T-helper 2 cell treated with Interferon-gamma antibody and Interleukin-4, amounts not matched to agents 5 μg/mL and 100 μg/mL, for 36 hours (primary cell): ENCODE data around the gene ZYX.
A peak's percentile ranks its signal among the peaks of the same experiment; 100 is the strongest.
"Not testable (repeated sequence)": the region's sequence is repeated elsewhere in the genome, so short reads cannot be mapped to it uniquely, and the experiment has no call there.

Source experiments
- DNase-seq: peaks from one replicate; pipeline ENCODE4 v3.0.0; 2021; ENCODE audit warnings: low spot score
- H3K27ac Mint-ChIP-seq: one replicate; pipeline ENCODE4 v1.8.0; 2021; ENCODE audit warnings: mild to moderate bottlenecking, mixed read lengths
- H3K27me3 Mint-ChIP-seq: one replicate; pipeline ENCODE4 v1.8.0; 2021; ENCODE audit warnings: low read depth, mixed read lengths
- H3K36me3 Mint-ChIP-seq: one replicate; pipeline ENCODE4 v1.8.0; 2021; ENCODE audit warnings: low read depth, mixed read lengths
- H3K4me1 Mint-ChIP-seq: one replicate; pipeline ENCODE4 v1.8.0; 2021; ENCODE audit warnings: low read depth, mixed read lengths
- H3K4me3 Mint-ChIP-seq: one replicate; pipeline ENCODE4 v1.8.0; 2022; ENCODE audit warnings: mild to moderate bottlenecking, moderate library complexity, mixed read lengths
- H3K9me3 Mint-ChIP-seq: one replicate; pipeline ENCODE4 v1.8.0; 2021; ENCODE audit warnings: mixed read lengths

The ZYX gene

GRCh38 chr7:143418681-143419458 is 37.7 kb downstream of the ZYX start:
- Mint-ChIP-seq H3K27me3 (peaks cover 19% of the 10 kb centered on the region), H3K27ac (no peak overlapping the region), H3K4me3 (no peak overlapping the region), H3K4me1 (peaks cover 1% of the 10 kb centered on the region), H3K36me3 (no peaks in the 10 kb centered on the region), H3K9me3 (no peaks in the 10 kb centered on the region)
- DNase-seq: no peak

DNA sequence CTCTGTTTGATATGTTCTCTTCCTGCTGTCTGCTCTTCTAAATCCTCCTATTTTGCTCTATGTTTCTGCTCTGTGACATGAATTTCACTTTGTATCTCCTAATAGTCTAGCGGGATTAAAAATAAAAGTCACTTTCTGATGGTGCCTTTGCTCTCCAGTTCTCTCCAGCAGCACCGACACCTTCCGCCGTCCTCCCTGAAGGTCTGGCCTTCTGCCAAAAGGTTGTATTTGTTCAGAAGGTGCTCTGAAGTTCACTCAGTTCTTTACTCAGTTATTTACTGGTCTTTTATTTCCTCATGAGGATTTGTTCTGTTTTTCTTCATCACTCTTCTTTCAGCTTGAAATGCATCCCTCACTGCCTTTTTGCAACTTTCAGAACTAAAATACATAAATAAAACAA is 38.7 kb downstream of the ZYX start:
- H3K4me3 Mint-ChIP-seq: no peak overlapping the region
- no peak overlapping the region for H3K27ac Mint-ChIP-seq
- H3K36me3 Mint-ChIP-seq: no peaks in the 10 kb centered on the region
- H3K9me3 Mint-ChIP-seq: no peaks in the 10 kb centered on the region
- peaks cover 19% of the 10 kb centered on the region for H3K27me3 Mint-ChIP-seq
- peaks cover 1% of the 10 kb centered on the region for H3K4me1 Mint-ChIP-seq
- no peak for DNase-seq

DNA sequence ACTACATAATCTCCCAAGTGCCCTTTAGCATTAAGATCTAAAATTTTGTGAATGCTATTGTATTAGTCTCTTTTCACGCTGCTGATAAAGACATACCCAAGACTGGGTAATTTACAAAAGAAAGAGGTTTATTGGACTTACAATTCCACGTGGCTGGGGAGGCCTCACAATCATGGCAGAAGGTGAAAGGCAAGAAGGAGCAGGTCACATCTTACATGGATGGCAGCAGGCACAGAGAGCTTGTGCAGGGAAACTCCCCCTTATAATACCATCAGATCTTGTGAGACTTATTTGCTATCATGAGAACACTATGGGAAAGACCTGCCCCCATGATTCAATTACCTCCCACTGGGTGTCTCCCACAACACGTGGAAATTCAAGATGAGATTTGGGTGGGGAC is 39.5 kb downstream of the ZYX start:
- H3K36me3 Mint-ChIP-seq, H3K4me3 Mint-ChIP-seq, H3K27ac Mint-ChIP-seq, H3K9me3 Mint-ChIP-seq, DNase-seq, H3K4me1 Mint-ChIP-seq: not testable (repeated sequence)
- peaks cover 17% of the 10 kb centered on the region for H3K27me3 Mint-ChIP-seq

- peaks cover 17% of the 10 kb centered on the region for H3K27me3 Mint-ChIP-seq
- H3K27ac Mint-ChIP-seq: no peak overlapping the region
- H3K36me3 Mint-ChIP-seq: no peaks in the 10 kb centered on the region
- peaks cover 5% of the 10 kb centered on the region for H3K4me1 Mint-ChIP-seq
- H3K4me3 Mint-ChIP-seq: no peak overlapping the region
- DNase-seq: no peak
- H3K9me3 Mint-ChIP-seq: no peaks in the 10 kb centered on the region
These were observed 40.9 kb downstream of the ZYX start for GRCh38 chr7:143422033-143422432.

GRCh38 chr7:143424476-143424875 is 43.3 kb downstream of the ZYX start:
- H3K4me3 Mint-ChIP-seq, H3K36me3 Mint-ChIP-seq: not testable (repeated sequence)

GRCh38 chr7:143426479-143427142 is 45.5 kb downstream of the ZYX start:
- H3K27me3 Mint-ChIP-seq: no peaks in the 10 kb centered on the region

More at GRCh38 chr7:143424476-143424875, 43.3 kb downstream of the ZYX start:
- not testable (repeated sequence) for H3K9me3 Mint-ChIP-seq, H3K27ac Mint-ChIP-seq, DNase-seq, H3K4me1 Mint-ChIP-seq, H3K27me3 Mint-ChIP-seq

GRCh38 chr7:143429770-143430698 is 48.9 kb downstream of the ZYX start:
- Mint-ChIP-seq H3K4me1 (peaks cover 5% of the 10 kb centered on the region), H3K36me3 (no peaks in the 10 kb centered on the region), H3K9me3 (no peaks in the 10 kb centered on the region), H3K27ac (no peak overlapping the region), H3K4me3 (no peak overlapping the region), H3K27me3 (peaks cover 4% of the 10 kb centered on the region)
- no peak for DNase-seq

More at GRCh38 chr7:143426479-143427142, 45.5 kb downstream of the ZYX start:
- Mint-ChIP-seq H3K27ac (no peak overlapping the region), H3K4me1 (peaks cover 5% of the 10 kb centered on the region), H3K9me3 (no peaks in the 10 kb centered on the region), H3K4me3 (no peak overlapping the region), H3K36me3 (no peaks in the 10 kb centered on the region)
- no peak for DNase-seq

- Mint-ChIP-seq H3K4me3 (no peak overlapping the region), H3K36me3 (no peaks in the 10 kb centered on the region), H3K9me3 (no peaks in the 10 kb centered on the region), H3K27me3 (peaks cover 4% of the 10 kb centered on the region), H3K4me1 (peaks cover 5% of the 10 kb centered on the region), H3K27ac (no peak overlapping the region)
- no peak for DNase-seq
These were observed 50.0 kb downstream of the ZYX start for GRCh38 chr7:143431109-143431508.

- no peak for DNase-seq
- H3K4me1 Mint-ChIP-seq: peaks cover 10% of the 10 kb centered on the region
- H3K36me3 Mint-ChIP-seq: no peaks in the 10 kb centered on the region
- no peak overlapping the region for H3K27ac Mint-ChIP-seq
- no peak overlapping the region for H3K4me3 Mint-ChIP-seq
- peaks cover 4% of the 10 kb centered on the region for H3K27me3 Mint-ChIP-seq
- H3K9me3 Mint-ChIP-seq: no peaks in the 10 kb centered on the region
These were observed 52.6 kb downstream of the ZYX start for GRCh38 chr7:143433759-143434158.

- H3K27me3 Mint-ChIP-seq: peaks cover 4% of the 10 kb centered on the region
- no peak overlapping the region for H3K4me3 Mint-ChIP-seq
- H3K9me3 Mint-ChIP-seq: no peaks in the 10 kb centered on the region
- DNase-seq: no peak
- H3K36me3 Mint-ChIP-seq: no peaks in the 10 kb centered on the region
- peaks cover 10% of the 10 kb centered on the region for H3K4me1 Mint-ChIP-seq
- H3K27ac Mint-ChIP-seq: no peak overlapping the region
These were observed 53.5 kb downstream of the ZYX start for GRCh38 chr7:143434660-143435059.

- Mint-ChIP-seq H3K4me3 (no peak overlapping the region), H3K4me1 (peaks cover 10% of the 10 kb centered on the region), H3K27ac (no peak overlapping the region), H3K36me3 (no peaks in the 10 kb centered on the region), H3K9me3 (no peaks in the 10 kb centered on the region), H3K27me3 (peaks cover 4% of the 10 kb centered on the region)
- DNase-seq: no peak
These were observed 54.1 kb downstream of the ZYX start for GRCh38 chr7:143435266-143435665.

GRCh38 chr7:143436325-143436946 is 55.3 kb downstream of the ZYX start:
- Mint-ChIP-seq H3K4me1 (peaks cover 10% of the 10 kb centered on the region), H3K9me3 (no peaks in the 10 kb centered on the region), H3K4me3 (no peak overlapping the region), H3K36me3 (no peaks in the 10 kb centered on the region), H3K27me3 (peaks cover 4% of the 10 kb centered on the region), H3K27ac (no peak overlapping the region)
- no peak for DNase-seq

- DNase-seq: no peak
- no peaks in the 10 kb centered on the region for H3K9me3 Mint-ChIP-seq
- H3K27ac Mint-ChIP-seq: peak overlapping the region; percentile 61
- H3K4me1 Mint-ChIP-seq: peaks cover 10% of the 10 kb centered on the region
- H3K4me3 Mint-ChIP-seq: no peak overlapping the region
- peaks cover 4% of the 10 kb centered on the region for H3K27me3 Mint-ChIP-seq
- no peaks in the 10 kb centered on the region for H3K36me3 Mint-ChIP-seq
These were observed 56.4 kb downstream of the ZYX start for GRCh38 chr7:143437578-143437977.
